WTC11 (cell line): ENCODE measurements around the gene MRPL47.

Experiments
- CREM ChIP-seq: sonication (generic); formaldehyde crosslinking; IDR thresholded peaks from 2 replicates; pipeline ENCODE4 v1.8.1; 2022; ENCODE audit warnings: mild to moderate bottlenecking, missing genetic modification reagents, moderate library complexity
- ESRRA ChIP-seq: sonication (generic); formaldehyde crosslinking; IDR thresholded peaks from 2 replicates; pipeline ENCODE4 v1.8.1; 2022; ENCODE audit warnings: mild to moderate bottlenecking, missing genetic modification reagents, borderline replicate concordance
- PREB ChIP-seq: sonication (generic); formaldehyde crosslinking; IDR thresholded peaks from 2 replicates; pipeline ENCODE4 v1.8.1; 2022; ENCODE audit warnings: mild to moderate bottlenecking, missing genetic modification reagents, moderate library complexity, borderline replicate concordance
- SP1 ChIP-seq: sonication (generic); formaldehyde crosslinking; conservative IDR thresholded peaks from 2 replicates; pipeline ENCODE4 v1.8.1; 2022; ENCODE audit warnings: missing genetic modification reagents
- ZSCAN18 ChIP-seq: fragments of 250-450 bp; sonication (Bioruptor Pico); IDR thresholded peaks from 2 replicates; pipeline ENCODE4 v2.1.2; 2022; ENCODE audit warnings: mild to moderate bottlenecking, moderate library complexity
- TF ChIP-seq, protein P1 (sequence below): fragments of 200-600 bp; IDR thresholded peaks from 2 replicates; pipeline ENCODE4 v1.8.0; 2022; ENCODE audit warnings: antibody characterized with exemption
- TF ChIP-seq, protein P2 (sequence below): sonication (generic); formaldehyde crosslinking; IDR thresholded peaks from 2 replicates; pipeline ENCODE4 v1.8.1; 2022; ENCODE audit warnings: low read depth, missing genetic modification reagents, borderline replicate concordance

DNA sequence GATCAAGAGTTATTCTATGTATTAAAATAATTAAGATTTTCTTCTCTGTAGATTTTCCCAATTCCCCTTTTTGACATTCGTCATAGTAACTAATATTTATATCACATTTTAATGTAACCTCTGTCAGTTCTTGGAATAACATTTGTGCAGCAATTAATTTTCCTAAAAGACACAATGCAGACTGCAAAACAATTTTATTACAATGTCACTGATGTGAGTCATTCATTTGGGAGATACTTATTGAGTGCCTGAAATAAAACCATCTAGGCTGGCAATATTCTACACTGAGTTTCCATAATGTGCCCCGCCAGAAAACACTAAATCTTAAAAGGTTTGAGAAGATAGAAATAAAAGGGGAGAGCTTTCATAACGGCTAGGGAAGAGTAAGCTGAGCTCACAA, 41.7 kb upstream of the MRPL47 start:
- TF ChIP-seq SP1 (CRISPR knock-in tag) (no peak), ZSCAN18 (no peak), CREM (no peak), PREB (CRISPR knock-in tag) (no peak), ESRRA (CRISPR knock-in tag) (no peak)
- TF ChIP-seq, protein P1, sequence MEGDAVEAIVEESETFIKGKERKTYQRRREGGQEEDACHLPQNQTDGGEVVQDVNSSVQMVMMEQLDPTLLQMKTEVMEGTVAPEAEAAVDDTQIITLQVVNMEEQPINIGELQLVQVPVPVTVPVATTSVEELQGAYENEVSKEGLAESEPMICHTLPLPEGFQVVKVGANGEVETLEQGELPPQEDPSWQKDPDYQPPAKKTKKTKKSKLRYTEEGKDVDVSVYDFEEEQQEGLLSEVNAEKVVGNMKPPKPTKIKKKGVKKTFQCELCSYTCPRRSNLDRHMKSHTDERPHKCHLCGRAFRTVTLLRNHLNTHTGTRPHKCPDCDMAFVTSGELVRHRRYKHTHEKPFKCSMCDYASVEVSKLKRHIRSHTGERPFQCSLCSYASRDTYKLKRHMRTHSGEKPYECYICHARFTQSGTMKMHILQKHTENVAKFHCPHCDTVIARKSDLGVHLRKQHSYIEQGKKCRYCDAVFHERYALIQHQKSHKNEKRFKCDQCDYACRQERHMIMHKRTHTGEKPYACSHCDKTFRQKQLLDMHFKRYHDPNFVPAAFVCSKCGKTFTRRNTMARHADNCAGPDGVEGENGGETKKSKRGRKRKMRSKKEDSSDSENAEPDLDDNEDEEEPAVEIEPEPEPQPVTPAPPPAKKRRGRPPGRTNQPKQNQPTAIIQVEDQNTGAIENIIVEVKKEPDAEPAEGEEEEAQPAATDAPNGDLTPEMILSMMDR, result no peak
- TF ChIP-seq, protein P2, sequence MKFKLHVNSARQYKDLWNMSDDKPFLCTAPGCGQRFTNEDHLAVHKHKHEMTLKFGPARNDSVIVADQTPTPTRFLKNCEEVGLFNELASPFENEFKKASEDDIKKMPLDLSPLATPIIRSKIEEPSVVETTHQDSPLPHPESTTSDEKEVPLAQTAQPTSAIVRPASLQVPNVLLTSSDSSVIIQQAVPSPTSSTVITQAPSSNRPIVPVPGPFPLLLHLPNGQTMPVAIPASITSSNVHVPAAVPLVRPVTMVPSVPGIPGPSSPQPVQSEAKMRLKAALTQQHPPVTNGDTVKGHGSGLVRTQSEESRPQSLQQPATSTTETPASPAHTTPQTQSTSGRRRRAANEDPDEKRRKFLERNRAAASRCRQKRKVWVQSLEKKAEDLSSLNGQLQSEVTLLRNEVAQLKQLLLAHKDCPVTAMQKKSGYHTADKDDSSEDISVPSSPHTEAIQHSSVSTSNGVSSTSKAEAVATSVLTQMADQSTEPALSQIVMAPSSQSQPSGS, result no peak
